Progenitor cell of endocrine pancreas (in vitro differentiated cells): ENCODE results near the gene NRN1. TPM values are rescaled to one million over a fixed set of nuclear protein-coding genes. Genes with fewer than 3 reads are reported as not detected.

Experiments
- DNase-seq: peaks from one replicate; pipeline ENCODE4 v3.0.0; 2021; ENCODE audit warnings: low spot score; ENCODE audit not compliant: unreplicated experiment
- H3K27ac Mint-ChIP-seq: 2 replicates; pipeline ENCODE4 v1.8.0; 2021; ENCODE audit warnings: mild to moderate bottlenecking, moderate library complexity, mixed read lengths
- H3K27me3 Mint-ChIP-seq: 2 replicates; pipeline ENCODE4 v1.8.0; 2021; ENCODE audit warnings: mixed read lengths
- H3K36me3 Mint-ChIP-seq: 2 replicates; pipeline ENCODE4 v1.8.0; 2022; ENCODE audit warnings: mixed read lengths; ENCODE audit not compliant: insufficient read depth
- H3K4me1 Mint-ChIP-seq: 2 replicates; pipeline ENCODE4 v1.8.0; 2021; ENCODE audit warnings: low read depth, mixed read lengths
- H3K4me3 Mint-ChIP-seq: 2 replicates; pipeline ENCODE4 v1.8.0; 2021; ENCODE audit warnings: low read depth, mild to moderate bottlenecking, moderate library complexity, mixed read lengths
- H3K9me3 Mint-ChIP-seq: 2 replicates; pipeline ENCODE4 v1.8.0; 2021; ENCODE audit warnings: low read depth, mixed read lengths
- CTCF ChIP-seq: fragments of 200-600 bp; sonication (generic); IDR thresholded peaks from one replicate; pipeline ENCODE4 v1.5.0; 2021; ENCODE audit warnings: antibody characterized with exemption, mild to moderate bottlenecking; ENCODE audit not compliant: unreplicated experiment
- total RNA-seq: library from RNA; stranded (reverse); gene quantifications from 2 replicates; pipeline ENCODE4 v1.2.1, GENCODE V29; 2021

NRN1 gene
- total RNA-seq, 1 donor from 2014 or later = not detected

- Mint-ChIP-seq H3K4me3 (no peak overlapping the region), H3K27ac (no peak overlapping the region), H3K36me3 (no peaks in the 10 kb centered on the region), H3K27me3 (peaks cover 96% of the 10 kb centered on the region), H3K4me1 (peaks cover 21% of the 10 kb centered on the region), H3K9me3 (no peaks in the 10 kb centered on the region)
- no peak for TF ChIP-seq CTCF
- DNase-seq = no peak
Measured at GRCh38 chr6:5998236-5998635, 8.5 kb downstream of the NRN1 start.

- no peak for DNase-seq
- peaks cover 18% of the 10 kb centered on the region for H3K4me1 Mint-ChIP-seq
- H3K36me3 Mint-ChIP-seq = no peaks in the 10 kb centered on the region
- peak overlapping the region; percentile 70 for H3K4me3 Mint-ChIP-seq
- no peak overlapping the region for H3K27ac Mint-ChIP-seq
- peaks cover 96% of the 10 kb centered on the region for H3K27me3 Mint-ChIP-seq
- H3K9me3 Mint-ChIP-seq = no peaks in the 10 kb centered on the region
- no peak for TF ChIP-seq CTCF
Measured at GRCh38 chr6:5997420-5997987, 9.2 kb downstream of the NRN1 start.

GRCh38 chr6:5996714-5997419, 9.9 kb downstream of the NRN1 start:
- peaks cover 17% of the 10 kb centered on the region for H3K4me1 Mint-ChIP-seq
- H3K27ac Mint-ChIP-seq = peak overlapping the region; percentile 53
- no peaks in the 10 kb centered on the region for H3K9me3 Mint-ChIP-seq
- no peak for DNase-seq
- TF ChIP-seq CTCF = no peak
- H3K36me3 Mint-ChIP-seq = no peaks in the 10 kb centered on the region
- peak overlapping the region; percentile 70 for H3K4me3 Mint-ChIP-seq
- H3K27me3 Mint-ChIP-seq = peaks cover 96% of the 10 kb centered on the region

DNA sequence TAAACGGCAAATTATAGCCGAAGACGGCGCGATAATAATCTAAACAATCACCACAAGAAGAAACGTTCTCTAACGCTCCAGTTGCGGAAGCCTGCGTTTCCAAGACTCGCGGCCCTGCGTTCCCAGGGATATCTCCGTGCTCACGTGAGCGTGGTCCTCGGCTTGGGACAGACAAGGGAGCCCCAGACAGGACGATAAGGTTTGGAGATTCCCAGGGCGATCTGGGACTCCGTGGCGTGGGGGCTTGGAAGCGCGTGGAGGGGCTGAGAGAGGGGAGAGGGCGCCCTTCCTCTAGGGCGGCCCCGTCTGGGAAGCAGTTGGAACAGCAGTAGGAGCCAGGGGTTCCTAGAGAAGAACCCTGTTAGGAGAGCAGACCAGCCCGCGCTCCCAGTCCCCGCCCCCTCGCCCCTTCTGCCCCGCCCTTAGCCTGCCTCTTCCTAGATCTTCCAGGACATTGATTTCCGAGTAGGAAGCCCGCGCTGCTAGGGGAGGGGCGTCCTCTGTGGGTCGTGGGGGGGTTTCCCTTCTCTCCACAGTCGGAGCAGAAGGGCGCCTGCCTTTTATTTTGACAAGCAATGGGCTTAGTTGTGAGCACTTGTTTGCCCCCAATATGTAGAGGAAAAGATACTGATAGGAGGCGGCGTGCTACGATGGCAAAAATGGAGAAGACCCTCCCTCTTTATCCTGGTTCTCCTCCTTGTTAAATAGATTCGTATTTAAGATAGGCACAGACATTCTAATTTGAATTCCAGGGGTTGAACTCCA, 10.6 kb downstream of the NRN1 start:
- DNase-seq = peak; percentile 44
- H3K36me3 Mint-ChIP-seq = no peaks in the 10 kb centered on the region
- peaks cover 96% of the 10 kb centered on the region for H3K27me3 Mint-ChIP-seq
- no peaks in the 10 kb centered on the region for H3K9me3 Mint-ChIP-seq
- TF ChIP-seq CTCF = peak; percentile 47
- H3K27ac Mint-ChIP-seq = peak overlapping the region; percentile 41
- peaks cover 17% of the 10 kb centered on the region for H3K4me1 Mint-ChIP-seq
- peak overlapping the region; percentile 70 for H3K4me3 Mint-ChIP-seq

- peak overlapping the region; percentile 70 for H3K4me3 Mint-ChIP-seq
Measured at GRCh38 chr6:5995658-5995948, 11.1 kb downstream of the NRN1 start.

More at GRCh38 chr6:5995658-5995948, 11.1 kb downstream of the NRN1 start:
- H3K36me3 Mint-ChIP-seq = no peaks in the 10 kb centered on the region
- H3K27me3 Mint-ChIP-seq = peaks cover 96% of the 10 kb centered on the region
- peak overlapping the region; percentile 41 for H3K27ac Mint-ChIP-seq
- peaks cover 17% of the 10 kb centered on the region for H3K4me1 Mint-ChIP-seq
- TF ChIP-seq CTCF = no peak
- no peaks in the 10 kb centered on the region for H3K9me3 Mint-ChIP-seq
- DNase-seq = no peak
